CD8-positive, alpha-beta memory T cell (primary cell): ENCODE results near the gene SBNO2. TPM values are rescaled to one million over a fixed set of nuclear protein-coding genes. Genes with fewer than 3 reads are reported as not detected.

Experiments used
- CTCF ChIA-PET: fragments of 350-600 bp; sonication (Branson Sonifier 250); formaldehyde crosslinking; loops from one replicate; lab custom pipeline; 2021; ENCODE audit warnings: antibody characterized with exemption; lab: Charles Lee
- POLR2A ChIA-PET: fragments of 350-600 bp; sonication (Branson Sonifier 250); formaldehyde crosslinking; loops from one replicate; lab custom pipeline; 2021; ENCODE audit warnings: antibody characterized with exemption; lab: Charles Lee
- DNase-seq, 5 donors: peaks; one replicate each; pipeline versions ENCODE4 v3.0.0 to v3.0.0-alpha.2; 2020 to 2022; ENCODE audit warnings: mixed read lengths in 1 of 5
- H3K27ac ChIP-seq: one replicate; pipeline ENCODE4 v1.7.0; 2013; ENCODE audit warnings: low read depth, mild to moderate bottlenecking, low read length, moderate library complexity
- H3K27me3 ChIP-seq: 2 replicates; pipeline ENCODE4 v1.7.0; 2013; ENCODE audit warnings: low read length, mild to moderate bottlenecking; ENCODE audit not compliant: insufficient read depth, poor library complexity, severe bottlenecking
- H3K36me3 ChIP-seq: 2 replicates; pipeline ENCODE4 v1.7.0; 2013; ENCODE audit warnings: mild to moderate bottlenecking, low read length, moderate library complexity; ENCODE audit not compliant: insufficient read depth
- H3K4me1 ChIP-seq: 2 replicates; pipeline ENCODE4 v1.7.0; 2013; ENCODE audit warnings: mild to moderate bottlenecking, low read length, moderate library complexity; ENCODE audit not compliant: insufficient read depth
- H3K4me3 ChIP-seq: 2 replicates; pipeline ENCODE4 v1.7.0; 2013; ENCODE audit warnings: mild to moderate bottlenecking, low read length
- H3K9me3 ChIP-seq: 2 replicates; pipeline ENCODE4 v1.7.0; 2013; ENCODE audit warnings: mild to moderate bottlenecking, low read length
- H3K27ac Mint-ChIP-seq, 8 donors: one replicate each; pipeline ENCODE4 v1.8.0; 2020 to 2021; ENCODE audit warnings: mixed read lengths in 8 of 8, mild to moderate bottlenecking in 6 of 8, inconsistent platforms in 3 of 8, moderate library complexity in 3 of 8
- H3K27me3 Mint-ChIP-seq, 2 donors: one replicate each; pipeline ENCODE4 v1.8.0; 2020 to 2021; ENCODE audit warnings: mixed read lengths in 2 of 2, mild to moderate bottlenecking in 1 of 2, moderate library complexity in 1 of 2
- H3K36me3 Mint-ChIP-seq, 3 donors: one replicate each; pipeline ENCODE4 v1.8.0; 2020 to 2021; ENCODE audit warnings: mixed read lengths in 3 of 3, inconsistent platforms in 1 of 3, mild to moderate bottlenecking in 1 of 3
- H3K4me1 Mint-ChIP-seq, 3 donors: one replicate each; pipeline ENCODE4 v1.8.0; 2020 to 2021; ENCODE audit warnings: mixed read lengths in 3 of 3, inconsistent platforms in 1 of 3, mild to moderate bottlenecking in 1 of 3
- H3K4me3 Mint-ChIP-seq, 7 donors: one replicate each; pipeline ENCODE4 v1.8.0; 2020 to 2021; ENCODE audit warnings: mixed read lengths in 7 of 7, mild to moderate bottlenecking in 6 of 7, moderate library complexity in 4 of 7, inconsistent platforms in 2 of 7
- H3K9me3 Mint-ChIP-seq, 5 donors: one replicate each; pipeline ENCODE4 v1.8.0; 2020 to 2022; ENCODE audit warnings: mixed read lengths in 5 of 5, mild to moderate bottlenecking in 3 of 5, moderate library complexity in 2 of 5, inconsistent platforms in 1 of 5
- polyA plus RNA-seq: library from polyadenylated mRNA; unstranded; fragments of 300-500 nt; fragmentation: Illumina TruSeq; gene quantifications from one replicate; pipeline ENCODE4 v1.2.3, GENCODE V29; 2021
- total RNA-seq, 2 experiments: library from RNA; stranded (reverse); gene quantifications; one replicate each; pipeline ENCODE4 v1.2.3, GENCODE V29; 2021

The SBNO2 gene
- total and polyA plus RNA-seq, 3 experiments from 2014 or later: 4.3 to 61.0 (median 59.0) TPM

GRCh38 chr19:1080360-1081161 is 93.5 kb downstream of the SBNO2 start:
- H3K4me3 Mint-ChIP-seq: peak overlapping the region in 5 of 7 donors; percentile 29 to 69 (median 44)
- Histone ChIP-seq H3K9me3 (no peaks in the 10 kb centered on the region), H3K27me3 (no peaks in the 10 kb centered on the region), H3K4me1 (peaks cover 70% of the 10 kb centered on the region), H3K36me3 (peaks cover 62% of the 10 kb centered on the region), H3K27ac (no peak overlapping the region), H3K4me3 (no peak overlapping the region)
- ChIA-PET CTCF (interaction anchor here (1.1 to 18.7 kb wide), 9 partner anchors 7 to 59 kb away, joined by 3 to 264 read pairs (median 4); partner anchors contain the start of genes ABCA7 and ARHGAP45), POLR2A (interaction anchor here (0.6 to 18.2 kb wide), 11 partner anchors 2 to 189 kb away, joined by 3 to 737 read pairs (median 4); partner anchors contain the start of genes ABCA7, ARHGAP45, CIRBP and CNN2)
- H3K36me3 Mint-ChIP-seq: peaks cover 8 to 79% (median 10%) of the 10 kb centered on the region in 3 donors
- peak overlapping the region in 7 of 8 donors; percentile 21 to 82 (median 61) for H3K27ac Mint-ChIP-seq
- H3K27me3 Mint-ChIP-seq: peaks cover 0 to 7% of the 10 kb centered on the region in 2 donors
- peak in 2 of 5 donors; percentile 27 to 53 for DNase-seq
- no peaks in the 10 kb centered on the region for H3K9me3 Mint-ChIP-seq
- peaks cover 39 to 75% (median 45%) of the 10 kb centered on the region in 3 donors for H3K4me1 Mint-ChIP-seq

- Histone ChIP-seq H3K27me3 (no peaks in the 10 kb centered on the region), H3K9me3 (no peaks in the 10 kb centered on the region), H3K36me3 (peaks cover 59% of the 10 kb centered on the region), H3K4me1 (peaks cover 78% of the 10 kb centered on the region), H3K27ac (peak overlapping the region; percentile 9), H3K4me3 (peak overlapping the region; percentile 47)
- peaks cover 33 to 70% (median 39%) of the 10 kb centered on the region in 3 donors for H3K4me1 Mint-ChIP-seq
- peak overlapping the region; percentile 61 to 95 (median 83) for H3K4me3 Mint-ChIP-seq
- ChIA-PET CTCF (interaction anchor here (1.1 to 18.7 kb wide), 6 partner anchors 8 to 58 kb away, joined by 3 to 264 read pairs (median 6); partner anchors contain the start of gene ARHGAP45), POLR2A (interaction anchor here (1.0 to 18.2 kb wide), 6 partner anchors 3 to 189 kb away, joined by 3 to 737 read pairs (median 74); partner anchors contain the start of genes ABCA7, ARHGAP45, CIRBP and CNN2)
- peak overlapping the region; percentile 37 to 100 (median 86) for H3K27ac Mint-ChIP-seq
- H3K36me3 Mint-ChIP-seq: peaks cover 10 to 74% (median 12%) of the 10 kb centered on the region in 3 donors
- H3K9me3 Mint-ChIP-seq: no peaks in the 10 kb centered on the region
- peak in 4 of 5 donors; percentile 44 to 82 (median 60) for DNase-seq
- H3K27me3 Mint-ChIP-seq: peaks cover 0 to 6% of the 10 kb centered on the region in 2 donors
These were observed 94.4 kb downstream of the SBNO2 start for GRCh38 chr19:1079566-1080111.

- peak; percentile 89 to 98 (median 96) for DNase-seq
- CTCF ChIA-PET: interaction anchor here (0.7 to 18.7 kb wide), 8 partner anchors 10 to 189 kb away, joined by 3 to 264 read pairs (median 8); partner anchors contain the start of genes ARHGAP45 and CNN2
- peak overlapping the region; percentile 89 to 100 (median 97) for H3K27ac Mint-ChIP-seq
- POLR2A ChIA-PET: interaction anchor here (0.6 to 18.2 kb wide), 12 partner anchors 5 to 416 kb away, joined by 3 to 737 read pairs (median 10); partner anchors contain the start of genes ABCA7, ARHGAP45, CIRBP and CNN2
- H3K27me3 Mint-ChIP-seq: peaks cover 0 to 6% of the 10 kb centered on the region in 2 donors
- peak overlapping the region; percentile 91 for H3K27ac ChIP-seq
- H3K9me3 Mint-ChIP-seq: no peaks in the 10 kb centered on the region
- H3K4me3 ChIP-seq: peak overlapping the region; percentile 85
- no peaks in the 10 kb centered on the region for H3K9me3 ChIP-seq
- no peaks in the 10 kb centered on the region for H3K27me3 ChIP-seq
- H3K4me3 Mint-ChIP-seq: peak overlapping the region; percentile 83 to 95 (median 86)
- H3K4me1 Mint-ChIP-seq: peaks cover 40 to 77% (median 41%) of the 10 kb centered on the region in 3 donors
- H3K36me3 ChIP-seq: peaks cover 63% of the 10 kb centered on the region
- peaks cover 13 to 75% (median 13%) of the 10 kb centered on the region in 3 donors for H3K36me3 Mint-ChIP-seq
- peaks cover 85% of the 10 kb centered on the region for H3K4me1 ChIP-seq
These were observed 97.1 kb downstream of the SBNO2 start for GRCh38 chr19:1076951-1077350.

- H3K36me3 Mint-ChIP-seq: peaks cover 16 to 72% (median 16%) of the 10 kb centered on the region in 3 donors
- Histone ChIP-seq H3K4me3 (peak overlapping the region; percentile 8), H3K27me3 (no peaks in the 10 kb centered on the region), H3K9me3 (no peaks in the 10 kb centered on the region), H3K27ac (peak overlapping the region; percentile 11), H3K36me3 (peaks cover 55% of the 10 kb centered on the region), H3K4me1 (peaks cover 82% of the 10 kb centered on the region)
- H3K4me1 Mint-ChIP-seq: peaks cover 43 to 74% (median 44%) of the 10 kb centered on the region in 3 donors
- peaks cover 0 to 6% of the 10 kb centered on the region in 2 donors for H3K27me3 Mint-ChIP-seq
- POLR2A ChIA-PET: interaction anchor here (0.7 to 18.2 kb wide), 10 partner anchors 4 to 193 kb away, joined by 3 to 737 read pairs (median 14); partner anchors contain the start of genes ABCA7, ARHGAP45, CIRBP and CNN2
- peak overlapping the region; percentile 63 to 95 (median 75) for H3K4me3 Mint-ChIP-seq
- no peaks in the 10 kb centered on the region for H3K9me3 Mint-ChIP-seq
- CTCF ChIA-PET: interaction anchor here (1.3 to 18.7 kb wide), 9 partner anchors 10 to 213 kb away, joined by 3 to 264 read pairs (median 7); partner anchors contain the start of gene ARHGAP45
- peak overlapping the region; percentile 89 to 100 (median 97) for H3K27ac Mint-ChIP-seq
- DNase-seq: no peak
These were observed 98.1 kb downstream of the SBNO2 start for GRCh38 chr19:1076046-1076386.

- CTCF ChIA-PET: interaction anchor here (0.6 to 18.7 kb wide), 8 partner anchors 9 to 170 kb away, joined by 3 to 264 read pairs (median 6); partner anchors contain the start of genes ARHGAP45 and ATP5F1D
These were observed 99.4 kb downstream of the SBNO2 start for GRCh38 chr19:1074544-1075283.

GRCh38 chr19:1073956-1074517 is 100.0 kb downstream of the SBNO2 start:
- Histone ChIP-seq H3K36me3 (peaks cover 47% of the 10 kb centered on the region), H3K27ac (peak overlapping the region; percentile 54), H3K27me3 (no peaks in the 10 kb centered on the region), H3K4me3 (peak overlapping the region; percentile 34), H3K4me1 (peaks cover 78% of the 10 kb centered on the region), H3K9me3 (no peaks in the 10 kb centered on the region)
- Mint-ChIP-seq H3K27ac (peak overlapping the region; percentile 35 to 100 (median 88)), H3K4me3 (peak overlapping the region; percentile 50 to 90 (median 70)), H3K36me3 (peaks cover 20 to 72% (median 20%) of the 10 kb centered on the region in 3 donors), H3K27me3 (peaks cover 0 to 6% of the 10 kb centered on the region in 2 donors), H3K4me1 (peaks cover 42 to 68% (median 54%) of the 10 kb centered on the region in 3 donors), H3K9me3 (no peaks in the 10 kb centered on the region)
- peak in 1 of 5 donors; percentile 61 for DNase-seq
- CTCF ChIA-PET: interaction anchor here (0.9 to 18.7 kb wide), 6 partner anchors 8 to 170 kb away, joined by 3 to 264 read pairs (median 6); partner anchors contain the start of genes ARHGAP45 and ATP5F1D
- POLR2A ChIA-PET: interaction anchor here (0.8 to 18.2 kb wide), 13 partner anchors 2 to 201 kb away, joined by 3 to 737 read pairs (median 8); partner anchors contain the start of genes ABCA7, ARHGAP45, CIRBP and CNN2

More at GRCh38 chr19:1074544-1075283, 99.4 kb downstream of the SBNO2 start:
- Histone ChIP-seq H3K36me3 (peaks cover 47% of the 10 kb centered on the region), H3K9me3 (no peaks in the 10 kb centered on the region), H3K27ac (peak overlapping the region; percentile 43), H3K27me3 (no peaks in the 10 kb centered on the region), H3K4me1 (peaks cover 80% of the 10 kb centered on the region), H3K4me3 (peak overlapping the region; percentile 34)
- peak overlapping the region; percentile 66 to 100 (median 96) for H3K27ac Mint-ChIP-seq
- H3K4me1 Mint-ChIP-seq: peaks cover 38 to 65% (median 47%) of the 10 kb centered on the region in 3 donors
- peak; percentile 92 to 98 (median 94) for DNase-seq
- peaks cover 0 to 6% of the 10 kb centered on the region in 2 donors for H3K27me3 Mint-ChIP-seq
- H3K9me3 Mint-ChIP-seq: no peaks in the 10 kb centered on the region
- peaks cover 16 to 68% (median 16%) of the 10 kb centered on the region in 3 donors for H3K36me3 Mint-ChIP-seq
- POLR2A ChIA-PET: interaction anchor here (0.5 to 18.2 kb wide), 19 partner anchors 3 to 808 kb away, joined by 3 to 737 read pairs (median 4); partner anchors contain the start of genes ABCA7, ARHGAP45, CIRBP and CNN2
- H3K4me3 Mint-ChIP-seq: peak overlapping the region in 6 of 7 donors; percentile 63 to 95 (median 74)
